ENCODE measurements around the gene CBLB.

DNA sequence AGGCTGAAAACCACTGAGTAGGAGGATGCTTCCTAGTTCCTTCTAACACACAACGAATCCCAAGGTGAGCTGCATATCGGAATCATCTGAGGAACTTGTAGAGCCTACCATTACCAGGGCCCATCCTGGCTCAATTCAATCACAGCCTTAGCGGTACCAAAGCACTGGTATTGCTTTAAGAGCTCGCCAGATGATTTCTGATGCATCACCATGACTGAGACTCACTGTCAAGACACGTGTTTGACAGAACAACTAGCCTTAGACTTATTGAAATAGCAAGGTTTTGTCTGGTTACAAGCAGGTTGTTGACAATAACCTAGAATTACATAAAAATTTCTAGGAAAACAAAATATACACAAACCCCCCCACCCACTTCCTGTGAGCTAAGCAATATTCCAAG, 68.5 kb downstream of the CBLB start:
- TF ChIP-seq EZH2 (IDR thresholded peaks at IDR 0.05; ENCODE audit: insufficient read depth, poor library complexity, severe bottlenecking) (no peak), EZH2phosphoT487 (IDR thresholded peaks at IDR 0.05; ENCODE audit: insufficient read depth, low read depth) (no peak)
